HAP-1 (cell line): ENCODE data around the gene BRD7.

Experiments used
- DNase-seq, 2 experiments: peaks; one replicate each; pipeline ENCODE4 v3.0.0-alpha.2; 2016 to 2020; ENCODE audit warnings: low spot score in 2 of 2
- H3K27me3 ChIP-seq: fragments of 250-450 bp; sonication (Bioruptor Pico); 2 replicates; pipeline ENCODE4 v1.5.1; 2020; ENCODE audit warnings: low read depth, mild to moderate bottlenecking, moderate library complexity
- H3K36me3 ChIP-seq: fragments of 250-450 bp; sonication (Bioruptor Pico); replicated peaks from 2 replicates; pipeline ENCODE4 v1.5.1; 2020; ENCODE audit warnings: mild to moderate bottlenecking
- H3K4me1 ChIP-seq: fragments of 250-450 bp; sonication (Bioruptor Pico); 2 replicates; pipeline ENCODE4 v1.5.1; 2020; ENCODE audit warnings: mild to moderate bottlenecking
- H3K4me3 ChIP-seq: fragments of 250-450 bp; sonication (Bioruptor Pico); 2 replicates; pipeline ENCODE4 v1.5.1; 2020; ENCODE audit warnings: mild to moderate bottlenecking, moderate library complexity
- H3K9me3 ChIP-seq: fragments of 250-450 bp; sonication (Bioruptor Pico); 2 replicates; pipeline ENCODE4 v1.5.1; 2020; ENCODE audit warnings: mild to moderate bottlenecking, moderate library complexity
- in situ Hi-C: fragments of 300-500 bp; cut with MboI; formaldehyde crosslinking; loops from 3 replicates; pipeline ENCODE4 v1.14.3; 2020; ENCODE audit warnings: low sequenced_read_pairs, inconsistent platforms, mixed read lengths

BRD7 gene

GRCh38 chr16:50296807-50297206 lies 72.0 kb downstream of the BRD7 start:
- Histone ChIP-seq H3K9me3 (no peaks in the 10 kb centered on the region), H3K27me3 (no peaks in the 10 kb centered on the region), H3K4me1 (no peaks in the 10 kb centered on the region), H3K4me3 (no peak overlapping the region), H3K36me3 (peaks cover 3% of the 10 kb centered on the region; the same call in 1 of the 2 replicates)
- no peak for DNase-seq
- in situ Hi-C loops, result no loop called here

- in situ Hi-C loops, result no loop called here
- H3K4me3 ChIP-seq, result no peak overlapping the region
- no peaks in the 10 kb centered on the region; the same call in 1 of the 2 replicates for H3K36me3 ChIP-seq
- no peaks in the 10 kb centered on the region for H3K27me3 ChIP-seq
- DNase-seq, result no peak
- H3K4me1 ChIP-seq, result no peaks in the 10 kb centered on the region
- no peaks in the 10 kb centered on the region for H3K9me3 ChIP-seq
Measured at GRCh38 chr16:50295541-50296132, 73.2 kb downstream of the BRD7 start.

GRCh38 chr16:50294955-50295354 lies 73.8 kb downstream of the BRD7 start:
- H3K9me3 ChIP-seq, result no peaks in the 10 kb centered on the region
- H3K27me3 ChIP-seq, result no peaks in the 10 kb centered on the region
- no peak overlapping the region for H3K4me3 ChIP-seq
- no peak for DNase-seq
- H3K36me3 ChIP-seq, result no peaks in the 10 kb centered on the region; the same call in 1 of the 2 replicates
- in situ Hi-C loops, result no loop called here
- H3K4me1 ChIP-seq, result no peaks in the 10 kb centered on the region

- no peaks in the 10 kb centered on the region; the same call in 1 of the 2 replicates for H3K36me3 ChIP-seq
- no peak overlapping the region for H3K4me3 ChIP-seq
- no peaks in the 10 kb centered on the region for H3K9me3 ChIP-seq
- H3K27me3 ChIP-seq, result no peaks in the 10 kb centered on the region
- in situ Hi-C loops, result no loop called here
- no peaks in the 10 kb centered on the region for H3K4me1 ChIP-seq
- no peak for DNase-seq
Measured at GRCh38 chr16:50293994-50294855, 74.6 kb downstream of the BRD7 start.

- DNase-seq, result no peak
- H3K36me3 ChIP-seq, result no peaks in the 10 kb centered on the region; the same call in 1 of the 2 replicates
- H3K27me3 ChIP-seq, result no peaks in the 10 kb centered on the region
- H3K4me3 ChIP-seq, result no peak overlapping the region
- in situ Hi-C loops, result no loop called here
- H3K9me3 ChIP-seq, result no peaks in the 10 kb centered on the region
- no peaks in the 10 kb centered on the region for H3K4me1 ChIP-seq
Measured at GRCh38 chr16:50293041-50293783, 75.6 kb downstream of the BRD7 start.

GRCh38 chr16:50292566-50292948 lies 76.2 kb downstream of the BRD7 start:
- Histone ChIP-seq H3K4me3 (no peak overlapping the region), H3K27me3 (no peaks in the 10 kb centered on the region), H3K36me3 (no peaks in the 10 kb centered on the region; the same call in 1 of the 2 replicates), H3K4me1 (no peaks in the 10 kb centered on the region), H3K9me3 (no peaks in the 10 kb centered on the region)
- in situ Hi-C loops, result no loop called here
- DNase-seq, result no peak

- Histone ChIP-seq H3K27me3 (no peaks in the 10 kb centered on the region), H3K36me3 (no peaks in the 10 kb centered on the region; the same call in 1 of the 2 replicates), H3K4me1 (no peaks in the 10 kb centered on the region), H3K4me3 (no peak overlapping the region), H3K9me3 (no peaks in the 10 kb centered on the region)
- DNase-seq, result no peak
- in situ Hi-C loops, result no loop called here
Measured at GRCh38 chr16:50291719-50292565, 76.8 kb downstream of the BRD7 start.

GRCh38 chr16:50290856-50291255 lies 77.9 kb downstream of the BRD7 start:
- no peaks in the 10 kb centered on the region for H3K4me1 ChIP-seq
- H3K9me3 ChIP-seq, result no peaks in the 10 kb centered on the region
- in situ Hi-C loops, result no loop called here
- no peak for DNase-seq
- H3K4me3 ChIP-seq, result no peak overlapping the region
- H3K36me3 ChIP-seq, result no peaks in the 10 kb centered on the region; the same call in 1 of the 2 replicates
- no peaks in the 10 kb centered on the region for H3K27me3 ChIP-seq

GRCh38 chr16:50289950-50290764 lies 78.6 kb downstream of the BRD7 start:
- no peaks in the 10 kb centered on the region for H3K27me3 ChIP-seq
- in situ Hi-C loops, result no loop called here

GRCh38 chr16:50288920-50289319 lies 79.9 kb downstream of the BRD7 start:
- H3K4me1 ChIP-seq, result no peaks in the 10 kb centered on the region
- H3K4me3 ChIP-seq, result no peak overlapping the region
- no peak for DNase-seq
- no peaks in the 10 kb centered on the region for H3K27me3 ChIP-seq
- in situ Hi-C loops, result no loop called here
- H3K36me3 ChIP-seq, result no peaks in the 10 kb centered on the region; the same call in 1 of the 2 replicates
- H3K9me3 ChIP-seq, result no peaks in the 10 kb centered on the region

More at GRCh38 chr16:50289950-50290764, 78.6 kb downstream of the BRD7 start:
- Histone ChIP-seq H3K36me3 (no peaks in the 10 kb centered on the region; the same call in 1 of the 2 replicates), H3K9me3 (no peaks in the 10 kb centered on the region), H3K4me1 (no peaks in the 10 kb centered on the region), H3K4me3 (no peak overlapping the region)
- no peak for DNase-seq

GRCh38 chr16:50288026-50288425 lies 80.8 kb downstream of the BRD7 start:
- Histone ChIP-seq H3K4me1 (no peaks in the 10 kb centered on the region), H3K36me3 (no peaks in the 10 kb centered on the region; the same call in 1 of the 2 replicates), H3K9me3 (no peaks in the 10 kb centered on the region), H3K4me3 (no peak overlapping the region), H3K27me3 (no peaks in the 10 kb centered on the region)
- no peak for DNase-seq
- in situ Hi-C loops, result no loop called here

GRCh38 chr16:50286681-50287080 lies 82.1 kb downstream of the BRD7 start:
- no peak for DNase-seq
- no peaks in the 10 kb centered on the region for H3K36me3 ChIP-seq
- H3K9me3 ChIP-seq, result no peaks in the 10 kb centered on the region
- in situ Hi-C loops, result no loop called here
- no peak overlapping the region for H3K4me3 ChIP-seq
- H3K27me3 ChIP-seq, result no peaks in the 10 kb centered on the region
- H3K4me1 ChIP-seq, result no peaks in the 10 kb centered on the region
